CD14-positive monocyte (primary cell): ENCODE measurements around the gene KLF2. TPM values are rescaled to one million over a fixed set of nuclear protein-coding genes. Genes with fewer than 3 reads are reported as not detected.
A peak's percentile ranks its signal among the peaks of the same experiment; 100 is the strongest.

ENCODE experiments used
- DNase-seq, 3 donors: peaks; one replicate each; pipeline ENCODE4 v3.0.0-alpha.2; 2011 to 2022
- H2AFZ ChIP-seq: 2 replicates; pipeline ENCODE4 v1.6.0; 2012; ENCODE audit warnings: mild to moderate bottlenecking, low read depth, low read length, inconsistent platforms; ENCODE audit not compliant: insufficient read depth, poor library complexity, severe bottlenecking
- H3K27ac ChIP-seq, 2 donors: 1 replicate in 1 of 2; 2 replicates in 1 of 2; pipeline ENCODE4 v1.5.1; 2012 to 2013; ENCODE audit warnings: low read length in 2 of 2, control low read depth in 1 of 2, inconsistent platforms in 1 of 2, low read depth in 1 of 2, mild to moderate bottlenecking in 1 of 2
- H3K27me3 ChIP-seq, 2 donors: one replicate each; pipeline versions ENCODE4 v1.6.0 to v1.6.1; 2011 to 2013; ENCODE audit warnings: low read length in 2 of 2; ENCODE audit not compliant: control insufficient read depth in 2 of 2, insufficient read depth in 2 of 2
- H3K36me3 ChIP-seq, 2 donors: replicated peaks in 1 of 2; 1 replicate in 1 of 2; 2 replicates in 1 of 2; pipeline versions ENCODE4 v1.5.1 to v1.6.1; 2012 to 2013; ENCODE audit warnings: low read length in 2 of 2, control low read depth in 1 of 2, inconsistent platforms in 1 of 2, mild to moderate bottlenecking in 1 of 2; ENCODE audit not compliant: insufficient read depth in 2 of 2, control insufficient read depth in 1 of 2
- H3K4me1 ChIP-seq, 2 donors: 1 replicate in 1 of 2; 2 replicates in 1 of 2; pipeline versions ENCODE4 v1.5.1 to v1.6.1; 2012 to 2013; ENCODE audit warnings: low read length in 2 of 2, control low read depth in 1 of 2, inconsistent platforms in 1 of 2, mild to moderate bottlenecking in 1 of 2, moderate library complexity in 1 of 2; ENCODE audit not compliant: insufficient read depth in 2 of 2, control insufficient read depth in 1 of 2
- H3K4me2 ChIP-seq: replicated peaks from 2 replicates; pipeline ENCODE3; 2012; ENCODE audit warnings: low read length, moderate library complexity, mild to moderate bottlenecking; ENCODE audit not compliant: poor library complexity, severe bottlenecking; ENCODE audit errors: extremely low read depth
- H3K4me3 ChIP-seq, 3 experiments: fragments of 200-600 bp in 1 of 3; sonication (generic) in 1 of 3; replicated peaks in 1 of 3; 1 replicate in 2 of 3; 2 replicates in 1 of 3; pipeline ENCODE4 v1.5.1; 2011 to 2013; ENCODE audit warnings: low read length in 3 of 3, mild to moderate bottlenecking in 3 of 3, control low read depth in 2 of 3, low read depth in 2 of 3, inconsistent platforms in 1 of 3, moderate library complexity in 1 of 3
- H3K79me2 ChIP-seq: 2 replicates; pipeline ENCODE4 v1.6.0; 2012; ENCODE audit warnings: mild to moderate bottlenecking, control low read depth, inconsistent platforms, low read length, moderate library complexity; ENCODE audit not compliant: insufficient read depth
- H3K9ac ChIP-seq: 2 replicates; pipeline ENCODE4 v1.6.0; 2017; ENCODE audit warnings: low read length, mild to moderate bottlenecking; ENCODE audit not compliant: insufficient read depth, poor library complexity, severe bottlenecking
- H3K9me3 ChIP-seq, 2 donors: replicated peaks in 1 of 2; 1 replicate in 1 of 2; 2 replicates in 1 of 2; pipeline versions ENCODE4 v1.5.1 to v1.6.1; 2012 to 2013; ENCODE audit warnings: low read length in 2 of 2, control low read depth in 1 of 2; ENCODE audit not compliant: control insufficient read depth in 1 of 2, insufficient read depth in 1 of 2
- H4K20me1 ChIP-seq: 2 replicates; pipeline ENCODE4 v1.6.0; 2012; ENCODE audit warnings: mild to moderate bottlenecking, low read length, control low read depth, moderate library complexity; ENCODE audit not compliant: insufficient read depth
- H3K27ac Mint-ChIP-seq, 7 donors: one replicate each; pipeline ENCODE4 v1.8.0; 2020; ENCODE audit warnings: mild to moderate bottlenecking in 7 of 7, mixed read lengths in 7 of 7, moderate library complexity in 6 of 7, inconsistent platforms in 2 of 7
- H3K27me3 Mint-ChIP-seq, 3 donors: one replicate each; pipeline ENCODE4 v1.8.0; 2021 to 2022; ENCODE audit warnings: low read depth in 3 of 3, mild to moderate bottlenecking in 3 of 3, mixed read lengths in 3 of 3, moderate library complexity in 3 of 3, inconsistent platforms in 1 of 3
- H3K36me3 Mint-ChIP-seq, 2 donors: one replicate each; pipeline ENCODE4 v1.8.0; 2020; ENCODE audit warnings: mixed read lengths in 2 of 2, inconsistent platforms in 1 of 2, mild to moderate bottlenecking in 1 of 2
- H3K4me1 Mint-ChIP-seq: one replicate; pipeline ENCODE4 v1.8.0; 2020; ENCODE audit warnings: mild to moderate bottlenecking, mixed read lengths
- H3K4me3 Mint-ChIP-seq, 2 donors: one replicate each; pipeline ENCODE4 v1.8.0; 2020; ENCODE audit warnings: mild to moderate bottlenecking in 2 of 2, mixed read lengths in 2 of 2, moderate library complexity in 1 of 2
- H3K9me3 Mint-ChIP-seq, 7 donors: one replicate each; pipeline ENCODE4 v1.8.0; 2020 to 2022; ENCODE audit warnings: mixed read lengths in 7 of 7, mild to moderate bottlenecking in 6 of 7, moderate library complexity in 6 of 7, inconsistent platforms in 2 of 7
- WGBS: methylation state at CpG from one replicate; pipeline ENCODE4 v1.1.5; 2013; ENCODE audit warnings: missing lambda C conversion rate; ENCODE audit not compliant: insufficient coverage; 5-methylcytosine and 5-hydroxymethylcytosine counted together
- intact Hi-C, 2 donors: fragments of 100-400 bp; cut with micrococcal nuclease; formaldehyde crosslinking; loops; one replicate each; pipeline versions ENCODE4 v1.15.0 to v1.15.1; 2023
- polyA plus RNA-seq, 3 donors: library from polyadenylated mRNA; depleted of rRNA in 1 of 3; unstranded in 2 of 3; stranded (reverse) in 1 of 3; fragments of 300-500 nt in 2 of 3; fragments of >200 nt in 1 of 3; fragmentation: Illumina TruSeq in 2 of 3; gene quantifications; 1 replicate in 2 of 3; 2 replicates in 1 of 3; pipeline ENCODE4 v1.2.3, GENCODE V29; 2012 to 2021
- TF ChIP-seq, protein P1 (sequence below): fragments of 200-600 bp; IDR thresholded peaks from one replicate; pipeline ENCODE4 v1.8.0; 2022; ENCODE audit warnings: antibody characterized with exemption, mild to moderate bottlenecking

Gene KLF2
- polyA plus RNA-seq, 3 donors, result 34.0 to 331 (median 51.4) TPM

DNA sequence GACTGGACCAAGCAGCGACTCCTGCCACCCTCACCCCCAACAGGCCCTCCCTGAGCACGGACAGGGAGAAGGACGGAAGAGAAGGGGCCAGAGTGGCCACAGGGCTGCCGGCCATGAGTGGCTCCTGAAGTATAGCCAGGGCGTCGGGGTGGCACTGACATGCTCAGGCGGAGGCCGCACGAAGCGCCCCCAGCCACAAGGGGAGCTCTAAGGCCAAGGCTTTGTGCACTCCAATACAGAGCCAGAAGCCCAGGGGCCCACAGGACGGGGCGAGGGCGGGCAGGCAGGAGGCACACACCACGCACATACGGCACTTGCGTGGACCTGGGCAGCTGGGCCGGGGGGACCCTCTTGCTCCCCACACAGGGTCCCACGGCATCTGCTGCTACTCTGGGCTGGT, 52.0 kb downstream of the KLF2 start:
- H3K27me3 ChIP-seq, result no peaks in the 10 kb centered on the region
- H3K9ac ChIP-seq, result no peak overlapping the region
- Mint-ChIP-seq H3K4me1 (peaks cover 20% of the 10 kb centered on the region), H3K36me3 (peaks cover 48 to 70% of the 10 kb centered on the region in 2 donors), H3K9me3 (peaks cover 0 to 2% (median 0%) of the 10 kb centered on the region in 7 donors), H3K4me3 (no peak overlapping the region), H3K27me3 (peaks cover 0 to 2% (median 2%) of the 10 kb centered on the region in 3 donors), H3K27ac (no peak overlapping the region)
- no peak overlapping the region for H3K27ac ChIP-seq
- no peaks in the 10 kb centered on the region for H3K9me3 ChIP-seq
- H3K4me2 ChIP-seq, result no peak overlapping the region
- H4K20me1 ChIP-seq, result no peaks in the 10 kb centered on the region
- peaks cover 29 to 41% of the 10 kb centered on the region in 2 donors for H3K4me1 ChIP-seq
- H3K36me3 ChIP-seq, result peaks cover 21 to 47% of the 10 kb centered on the region in 2 donors
- intact Hi-C loops, result no loop called here
- TF ChIP-seq, protein P1, sequence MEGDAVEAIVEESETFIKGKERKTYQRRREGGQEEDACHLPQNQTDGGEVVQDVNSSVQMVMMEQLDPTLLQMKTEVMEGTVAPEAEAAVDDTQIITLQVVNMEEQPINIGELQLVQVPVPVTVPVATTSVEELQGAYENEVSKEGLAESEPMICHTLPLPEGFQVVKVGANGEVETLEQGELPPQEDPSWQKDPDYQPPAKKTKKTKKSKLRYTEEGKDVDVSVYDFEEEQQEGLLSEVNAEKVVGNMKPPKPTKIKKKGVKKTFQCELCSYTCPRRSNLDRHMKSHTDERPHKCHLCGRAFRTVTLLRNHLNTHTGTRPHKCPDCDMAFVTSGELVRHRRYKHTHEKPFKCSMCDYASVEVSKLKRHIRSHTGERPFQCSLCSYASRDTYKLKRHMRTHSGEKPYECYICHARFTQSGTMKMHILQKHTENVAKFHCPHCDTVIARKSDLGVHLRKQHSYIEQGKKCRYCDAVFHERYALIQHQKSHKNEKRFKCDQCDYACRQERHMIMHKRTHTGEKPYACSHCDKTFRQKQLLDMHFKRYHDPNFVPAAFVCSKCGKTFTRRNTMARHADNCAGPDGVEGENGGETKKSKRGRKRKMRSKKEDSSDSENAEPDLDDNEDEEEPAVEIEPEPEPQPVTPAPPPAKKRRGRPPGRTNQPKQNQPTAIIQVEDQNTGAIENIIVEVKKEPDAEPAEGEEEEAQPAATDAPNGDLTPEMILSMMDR, result peak; percentile 76
- DNase-seq, result peak in 1 of 3 donors; percentile 31
- H3K79me2 ChIP-seq, result peaks cover 12% of the 10 kb centered on the region
- 84% methylated on average over 16 of the region's 18 CpGs for WGBS
- no peak overlapping the region for H3K4me3 ChIP-seq
- H2AFZ ChIP-seq, result no peak overlapping the region

DNA sequence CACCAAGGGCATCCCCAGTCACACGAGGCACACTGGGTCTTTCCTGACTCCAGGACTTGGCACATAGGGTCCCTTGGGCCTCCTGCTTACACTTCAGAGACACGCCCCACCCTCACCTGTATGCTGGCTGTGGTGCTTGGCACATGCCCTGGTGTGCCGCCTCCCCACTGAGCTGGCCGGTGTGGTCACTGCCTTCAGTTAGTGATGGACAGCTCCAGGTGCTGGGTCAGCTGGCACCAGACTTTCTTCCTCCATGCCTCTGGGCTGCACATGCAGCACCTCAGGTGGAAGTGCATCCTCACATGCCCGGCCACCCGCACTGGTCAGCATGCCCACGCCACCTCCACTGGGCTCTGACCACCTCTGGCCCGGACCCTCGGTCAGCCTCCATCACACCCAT, 52.9 kb downstream of the KLF2 start:
- no peak overlapping the region for H3K4me2 ChIP-seq
- H3K27ac Mint-ChIP-seq, result no peak overlapping the region
- intact Hi-C loops, result no loop called here
- H3K36me3 Mint-ChIP-seq, result peaks cover 52 to 75% of the 10 kb centered on the region in 2 donors
- H3K9me3 Mint-ChIP-seq, result no peaks in the 10 kb centered on the region
- no peaks in the 10 kb centered on the region for H4K20me1 ChIP-seq
- H3K4me1 ChIP-seq, result peaks cover 25 to 39% of the 10 kb centered on the region in 2 donors
- H2AFZ ChIP-seq, result no peak overlapping the region
- H3K9me3 ChIP-seq, result no peaks in the 10 kb centered on the region
- no peak overlapping the region for H3K4me3 Mint-ChIP-seq
- H3K36me3 ChIP-seq, result peaks cover 21 to 47% of the 10 kb centered on the region in 2 donors
- WGBS, result 93% methylated on average over 6 of the region's 9 CpGs
- no peak overlapping the region for H3K9ac ChIP-seq
- H3K4me3 ChIP-seq, result no peak overlapping the region
- no peak for DNase-seq
- H3K27me3 Mint-ChIP-seq, result peaks cover 0 to 2% (median 2%) of the 10 kb centered on the region in 3 donors
- H3K27ac ChIP-seq, result no peak overlapping the region
- no peaks in the 10 kb centered on the region for H3K27me3 ChIP-seq
- H3K4me1 Mint-ChIP-seq, result peaks cover 25% of the 10 kb centered on the region
- TF ChIP-seq, protein P1, result no peak
- peaks cover 8% of the 10 kb centered on the region for H3K79me2 ChIP-seq

Other genes starting within 250 kb of the KLF2 start
- 100 to 1,000 TPM; 144 to 170 (median 146) TPM for gene TPM4, start 248.3 kb upstream of the KLF2 start, polyA plus RNA-seq
- gene RAB8A, start 212.9 kb upstream of the KLF2 start, polyA plus RNA-seq, result 100 to 1,000 TPM; 109 to 124 (median 114) TPM
- 100 to 1,000 TPM in 1 of 3 donors, 10 to 100 TPM in 2; 13.8 to 106 (median 16.7) TPM for gene HSH2D, start 181.1 kb upstream of the KLF2 start, polyA plus RNA-seq
- gene CIB3, start 151.3 kb upstream of the KLF2 start, polyA plus RNA-seq, result not detected
- gene FAM32A, start 139.4 kb upstream of the KLF2 start, polyA plus RNA-seq, result 100 to 1,000 TPM in 2 of 3 donors, 10 to 100 TPM in 1; 92.2 to 245 (median 219) TPM
- gene AP1M1, start 126.9 kb upstream of the KLF2 start, polyA plus RNA-seq, result 100 to 1,000 TPM; 103 to 134 (median 133) TPM
- 10 to 100 TPM in 1 of 3 donors, 1 to 10 TPM in 2; 5.2 to 29.5 (median 6.1) TPM for gene EPS15L1, start 147.1 kb downstream of the KLF2 start, polyA plus RNA-seq
- not detected for gene CALR3, start 171.3 kb downstream of the KLF2 start, polyA plus RNA-seq
- under 1 TPM in 2 of 3 donors, not detected in 1; 0.58 to 0.65 TPM for gene C19orf44, start 171.6 kb downstream of the KLF2 start, polyA plus RNA-seq
- gene CHERP, start 217.6 kb downstream of the KLF2 start, polyA plus RNA-seq, result 10 to 100 TPM in 1 of 3 donors, 1 to 10 TPM in 2; 3.2 to 18.8 (median 5.3) TPM
- 10 to 100 TPM; 12.1 to 28.8 (median 13.5) TPM for gene SLC35E1, start 247.6 kb downstream of the KLF2 start, polyA plus RNA-seq